H1 (cell line): ENCODE data around the gene CHPF2. TPM values are rescaled to one million over a fixed set of nuclear protein-coding genes. Genes with fewer than 3 reads are reported as not detected.

Experiments used
- CTCF ChIA-PET: fragments of 300-600 bp; sonication (Branson Sonifier 250); formaldehyde crosslinking; loops from one replicate; lab custom pipeline; 2021; ENCODE audit not compliant: partially characterized antibody; lab: Charles Lee
- POLR2A ChIA-PET: fragments of 300-600 bp; sonication (Branson Sonifier 250); formaldehyde crosslinking; loops from one replicate; lab custom pipeline; 2021; ENCODE audit warnings: inconsistent platforms; ENCODE audit not compliant: partially characterized antibody; lab: Charles Lee
- DNase-seq, 2 experiments: peaks; one replicate each; pipeline versions ENCODE4 v3.0.0 to v3.0.0-alpha.2; 2010 to 2022; ENCODE audit warnings: low spot score in 2 of 2, low read depth in 1 of 2, mixed read lengths in 1 of 2
- FAIRE-seq: peaks from 2 replicates; lab custom pipeline; 2011; peaks lifted over from hg19 to GRCh38; lab: Jason Lieb, UNC
- H2AFZ ChIP-seq: 2 replicates; pipeline ENCODE4 v1.8.1; 2012; ENCODE audit warnings: low read length, inconsistent platforms
- H2AK5ac ChIP-seq: 2 replicates; pipeline ENCODE4 v1.6.1; 2013; ENCODE audit warnings: low read depth, low read length
- H2BK120ac ChIP-seq: replicated peaks from 2 replicates; pipeline ENCODE3; 2013; ENCODE audit warnings: low read depth, low read length, inconsistent platforms
- H2BK12ac ChIP-seq: 2 replicates; pipeline ENCODE4 v1.6.1; 2013; ENCODE audit warnings: low read depth, low read length
- H2BK15ac ChIP-seq: 2 replicates; pipeline ENCODE4 v1.6.1; 2013; ENCODE audit warnings: low read length
- H2BK20ac ChIP-seq: 2 replicates; pipeline ENCODE4 v1.6.1; 2013; ENCODE audit warnings: low read length
- H2BK5ac ChIP-seq: 2 replicates; pipeline ENCODE4 v1.6.1; 2013; ENCODE audit warnings: low read depth, low read length
- H3K14ac ChIP-seq: 2 replicates; pipeline ENCODE4 v1.6.1; 2013; ENCODE audit warnings: inconsistent platforms; ENCODE audit not compliant: insufficient read length
- H3K18ac ChIP-seq: 2 replicates; pipeline ENCODE4 v1.6.1; 2013; ENCODE audit warnings: low read length; ENCODE audit errors: extremely low read depth
- H3K23ac ChIP-seq: 2 replicates; pipeline ENCODE4 v1.6.1; 2013; ENCODE audit warnings: inconsistent platforms; ENCODE audit not compliant: insufficient read length
- H3K23me2 ChIP-seq: 2 replicates; pipeline ENCODE4 v1.6.1; 2013; ENCODE audit warnings: low read depth, low read length
- H3K27ac ChIP-seq: 2 replicates; pipeline ENCODE4 v1.6.1; 2011; ENCODE audit warnings: low read depth, low read length, inconsistent platforms
- H3K27me3 ChIP-seq, 4 experiments: replicated peaks in 1 of 4; 1 replicate in 1 of 4; 2 replicates in 3 of 4; pipeline versions ENCODE4 v1.6.1 to v1.8.1; 2011 to 2013; ENCODE audit warnings: low read length in 3 of 4, mild to moderate bottlenecking in 3 of 4, inconsistent platforms in 2 of 4, mixed read lengths in 2 of 4, moderate library complexity in 1 of 4; ENCODE audit not compliant: control insufficient read depth in 3 of 4, insufficient read depth in 3 of 4; ENCODE audit errors: extremely low read depth in 1 of 4
- H3K36me3 ChIP-seq, 4 experiments: 2 replicates each; pipeline versions ENCODE4 v1.6.1 to v1.8.1; 2011 to 2013; ENCODE audit warnings: mild to moderate bottlenecking in 4 of 4, low read length in 3 of 4, moderate library complexity in 2 of 4, control low read depth in 1 of 4, inconsistent platforms in 1 of 4; ENCODE audit not compliant: insufficient read depth in 4 of 4, control insufficient read depth in 2 of 4
- H3K4ac ChIP-seq: replicated peaks from 2 replicates; pipeline ENCODE3; 2013; ENCODE audit warnings: low read length, low read depth, mixed read lengths, inconsistent platforms; ENCODE audit not compliant: insufficient read length
- H3K4me1 ChIP-seq, 4 experiments: replicated peaks in 1 of 4; 1 replicate in 1 of 4; 2 replicates in 3 of 4; pipeline versions ENCODE4 v1.6.1 to v1.8.1; 2011 to 2013; ENCODE audit warnings: low read length in 3 of 4, inconsistent platforms in 2 of 4, mixed read lengths in 1 of 4; ENCODE audit not compliant: insufficient read depth in 4 of 4, control insufficient read depth in 3 of 4
- H3K4me2 ChIP-seq, 2 experiments: 2 replicates each; pipeline versions ENCODE4 v1.6.1 to v1.8.1; 2011 to 2013; ENCODE audit warnings: low read depth in 2 of 2, low read length in 2 of 2, control low read depth in 1 of 2, inconsistent platforms in 1 of 2, mild to moderate bottlenecking in 1 of 2; ENCODE audit not compliant: insufficient read depth in 1 of 2
- H3K4me3 ChIP-seq, 4 experiments: fragments of 200-600, 300-600 bp in 1 of 4; sonication (generic), shearing (Covaris generic), sonication (Bioruptor Twin) in 1 of 4; 2 replicates each; pipeline versions ENCODE4 v1.5.1 to v1.8.1; 2011 to 2016; ENCODE audit warnings: low read length in 4 of 4, low read depth in 3 of 4, control low read depth in 2 of 4, inconsistent platforms in 2 of 4, mild to moderate bottlenecking in 2 of 4, mixed read lengths in 1 of 4, moderate library complexity in 1 of 4; ENCODE audit not compliant: insufficient read depth in 2 of 4; ENCODE audit errors: extremely low read depth in 1 of 4
- H3K56ac ChIP-seq: replicated peaks from 2 replicates; pipeline ENCODE3; 2013; ENCODE audit warnings: low read depth, mild to moderate bottlenecking, mixed read lengths, low read length, inconsistent platforms; ENCODE audit not compliant: insufficient read length
- H3K79me1 ChIP-seq: 2 replicates; pipeline ENCODE4 v1.6.1; 2013; ENCODE audit warnings: low read depth, low read length, control low read depth
- H3K79me2 ChIP-seq, 2 experiments: 2 replicates each; pipeline versions ENCODE4 v1.6.1 to v1.8.1; 2012 to 2013; ENCODE audit warnings: low read length in 2 of 2, mild to moderate bottlenecking in 2 of 2, inconsistent platforms in 1 of 2; ENCODE audit not compliant: insufficient read depth in 2 of 2, control insufficient read depth in 1 of 2
- H3K9ac ChIP-seq, 4 experiments: replicated peaks in 1 of 4; 1 replicate in 1 of 4; 2 replicates in 3 of 4; pipeline versions ENCODE4 v1.6.1 to v1.8.1; 2011 to 2013; ENCODE audit warnings: low read depth in 3 of 4, low read length in 3 of 4, control low read depth in 2 of 4, mild to moderate bottlenecking in 2 of 4, moderate library complexity in 2 of 4, inconsistent platforms in 1 of 4; ENCODE audit errors: extremely low read depth in 1 of 4
- H3K9me3 ChIP-seq, 2 experiments: 2 replicates each; pipeline versions ENCODE4 v1.6.1 to v1.8.1; 2012 to 2013; ENCODE audit warnings: mild to moderate bottlenecking in 2 of 2, moderate library complexity in 2 of 2, control low read depth in 1 of 2, inconsistent platforms in 1 of 2, low read depth in 1 of 2, low read length in 1 of 2, mixed read lengths in 1 of 2; ENCODE audit not compliant: insufficient read depth in 2 of 2
- H4K20me1 ChIP-seq, 2 experiments: replicated peaks in 1 of 2; 2 replicates each; pipeline versions ENCODE3 to v1.8.1; 2011 to 2013; ENCODE audit warnings: inconsistent platforms in 2 of 2, low read length in 2 of 2, mild to moderate bottlenecking in 1 of 2; ENCODE audit not compliant: insufficient read depth in 2 of 2, control insufficient read depth in 1 of 2
- H4K5ac ChIP-seq: 2 replicates; pipeline ENCODE4 v1.6.1; 2013; ENCODE audit warnings: low read length, low read depth, mixed read lengths, inconsistent platforms; ENCODE audit not compliant: insufficient read length
- H4K8ac ChIP-seq: 2 replicates; pipeline ENCODE4 v1.8.0; 2013; ENCODE audit warnings: mild to moderate bottlenecking, moderate library complexity, low read length, inconsistent platforms; ENCODE audit not compliant: insufficient read depth; ENCODE audit errors: extremely low read depth
- H4K91ac ChIP-seq: replicated peaks from 2 replicates; pipeline ENCODE3; 2013; ENCODE audit warnings: low read length, mixed read lengths, inconsistent platforms; ENCODE audit not compliant: insufficient read length
- ATF2 ChIP-seq: IDR thresholded peaks from 2 replicates; pipeline ENCODE4 v1.6.1; 2012; ENCODE audit warnings: low read length, inconsistent platforms
- BRCA1 ChIP-seq: IDR thresholded peaks from 2 replicates; pipeline ENCODE4 v1.6.1; 2012; ENCODE audit warnings: low read depth, low read length, improper control_type of control experiment
- CBX5 ChIP-seq: fragments of 300-800, 300-1000 bp; sonication (generic); IDR thresholded peaks from 2 replicates; pipeline ENCODE4 v1.7.1; 2016; ENCODE audit warnings: antibody characterized with exemption, low read length, low read depth
- CTCF ChIP-seq, 3 experiments: IDR thresholded peaks; 1 replicate in 2 of 3; 2 replicates in 1 of 3; pipeline versions ENCODE4 v1.5.1 to v1.6.1; 2011; ENCODE audit warnings: low read length in 3 of 3, mild to moderate bottlenecking in 3 of 3, inconsistent platforms in 2 of 3, low read depth in 1 of 3, moderate library complexity in 1 of 3; ENCODE audit not compliant: insufficient read depth in 1 of 3; ENCODE audit errors: control extremely low read depth in 1 of 3
- E2F6 ChIP-seq: IDR thresholded peaks from 2 replicates; pipeline ENCODE4 v1.6.1; 2012; ENCODE audit warnings: inconsistent platforms
- NRF1 ChIP-seq: IDR thresholded peaks from 2 replicates; pipeline ENCODE4 v1.6.1; 2011; ENCODE audit warnings: mild to moderate bottlenecking, low read depth, low read length, improper control_type of control experiment
- SP2 ChIP-seq: IDR thresholded peaks from 2 replicates; pipeline ENCODE4 v1.6.1; 2012; ENCODE audit warnings: mild to moderate bottlenecking, low read length, inconsistent platforms
- TAF1 ChIP-seq: IDR thresholded peaks from 2 replicates; pipeline ENCODE4 v1.6.1; 2011; ENCODE audit warnings: mild to moderate bottlenecking, low read depth, low read length
- WGBS, 2 experiments: shearing (Covaris generic) in 1 of 2; methylation state at CpG; one replicate each; pipeline versions ENCODE4 v1.1.6 to v1.1.7; 2013 to 2015; ENCODE audit warnings: low lambda C conversion rate in 2 of 2, mixed read lengths in 2 of 2, inconsistent platforms in 1 of 2, low coverage in 1 of 2, missing lambda C conversion rate in 1 of 2; ENCODE audit not compliant: insufficient replicate concordance in 2 of 2, insufficient coverage in 1 of 2, insufficient read length in 1 of 2; ENCODE audit errors: extremely low coverage in 1 of 2, missing lambda C conversion rate in 1 of 2; 5-methylcytosine and 5-hydroxymethylcytosine counted together
- polyA plus RNA-seq, 7 experiments: library from polyadenylated mRNA; depleted of rRNA in 3 of 7; stranded (reverse) in 5 of 7; unstranded in 2 of 7; fragments of >200 nt in 5 of 7; fragments of 200-250 nt in 2 of 7; gene quantifications; 1 replicate in 5 of 7; 2 replicates in 1 of 7; 4 replicates in 1 of 7; pipeline versions ENCODE4 v1.2.1 to v1.2.3, GENCODE V29; 2011 to 2013; ENCODE audit warnings: missing spikeins in 2 of 7, mixed read lengths in 2 of 7
- total RNA-seq: library from RNA; stranded (reverse); fragmentation: NEBNext Ultra II Directional; extraction: Animal tissue kit (Norgen Biotek cat#: 25700); gene quantifications from 2 replicates; pipeline ENCODE4 v1.2.1, GENCODE V29; 2021

The CHPF2 gene
- total and polyA plus RNA-seq, 2 of the 8 experiments (the other 6 are each of a cell fraction or from before 2014, with no cell fraction given), result 14.4 to 20.6 TPM

GRCh38 chr7:151215396-151215795 is 16.9 kb upstream of the CHPF2 start:
- Histone ChIP-seq H3K79me1 (no peaks in the 10 kb centered on the region), H3K27ac (no peak overlapping the region), H3K56ac (no peak overlapping the region), H3K4ac (no peak overlapping the region), H3K18ac (no peak overlapping the region), H3K23me2 (no peaks in the 10 kb centered on the region), H2AK5ac (no peak overlapping the region), H3K9me3 (no peaks in the 10 kb centered on the region), H2BK120ac (no peak overlapping the region), H2BK20ac (no peak overlapping the region), H3K14ac (no peak overlapping the region), H2BK5ac (no peak overlapping the region), H3K23ac (no peak overlapping the region), H3K4me1 (peaks cover 0 to 2% (median under 1%) of the 10 kb centered on the region in 4 experiments; a peak in 4 of 7 replicates), H3K79me2 (no peaks in the 10 kb centered on the region), H4K8ac (no peak overlapping the region), H3K4me3 (no peak overlapping the region), H3K4me2 (no peak overlapping the region), H4K5ac (no peak overlapping the region), H3K36me3 (peaks cover 31 to 69% (median 56%) of the 10 kb centered on the region in 4 experiments), H2AFZ (no peak overlapping the region), H2BK15ac (no peak overlapping the region), H4K91ac (no peak overlapping the region), H2BK12ac (no peak overlapping the region), H3K9ac (no peak overlapping the region; a peak in 1 of 7 replicates), H3K27me3 (no peaks in the 10 kb centered on the region), H4K20me1 (peaks cover 5 to 6% of the 10 kb centered on the region in 2 experiments)
- ChIA-PET POLR2A (interaction anchor here (5.7 kb wide), 1 partner anchor 11 kb away, joined by 36 read pairs; the partner anchor contains the start of gene ABCF2), CTCF (interaction anchor here (1.6 to 2.3 kb wide), 2 partner anchors 28 to 95 kb away, joined by 4 to 7 read pairs; no protein-coding TSS in a partner anchor)
- DNase-seq, result no peak
- no peak for FAIRE-seq
- WGBS, 2 experiments, result 94% methylated on average over 5 of the region's 5 CpGs; no CpG with 5 or more reads in 1 of the 2 experiments
- TF ChIP-seq CTCF (IDR thresholded peaks at IDR 0.05; ENCODE audit: control extremely low read depth in 1 of 3, insufficient read depth in 1 of 3, low read depth in 1 of 3, low read length in 3 of 3) (no peak), SP2 (no peak), TAF1 (no peak), ATF2 (no peak), BRCA1 (no peak), E2F6 (no peak), NRF1 (no peak), CBX5 (no peak)
